ENCODE results near the gene ACOT13. TPM values are rescaled to one million over a fixed set of nuclear protein-coding genes. Genes with fewer than 3 reads are reported as not detected.

Gene ACOT13
- total and polyA plus RNA-seq, 2 donors (not counting 1 experiment from before 2014, with no cell fraction given): 3.6 to 6.6 TPM

- peak within 1 kb of the TSS; percentile 99 for H3K27ac ChIP-seq (ENCODE audit: low read length in 2 of 2)
- Mint-ChIP-seq H3K4me3 (peak within 1 kb of the TSS; percentile 89), H3K9me3 (ENCODE audit: insufficient read depth) (no peaks in the 10 kb centered on the region), H3K27ac (peak within 1 kb of the TSS; percentile 100), H3K4me1 (peaks cover 57% of the 10 kb centered on the region), H3K27me3 (no peaks in the 10 kb centered on the region)
- peaks cover 10 to 39% of the 10 kb centered on the region in 2 experiments for H3K36me3 ChIP-seq (replicated peaks in 1 of 2; ENCODE audit: control extremely low read depth in 1 of 2, control insufficient read depth in 1 of 2, extremely low read depth in 1 of 2, insufficient read depth in 2 of 2, low read length in 1 of 2)
- peaks cover 41 to 47% of the 10 kb centered on the region in 2 donors for H3K4me1 ChIP-seq (ENCODE audit: control insufficient read depth in 2 of 2, insufficient read depth in 2 of 2, low read length in 2 of 2)
- ChIA-PET POLR2A (interaction anchor here (0.6 to 1.6 kb wide), 12 partner anchors 14 to 1337 kb away, joined by 3 to 12 read pairs (median 5); partner anchors contain the start of genes ACOT13 and TDP2), CTCF (interaction anchor here (2.4 to 3.1 kb wide), 2 partner anchors 138 to 299 kb away, joined by 8 to 11 read pairs; no protein-coding TSS in a partner anchor)
- peak within 1 kb of the TSS; percentile 100 for H3K9ac ChIP-seq (ENCODE audit: low read length)
- peaks cover 38% of the 10 kb centered on the region for H4K20me1 ChIP-seq (ENCODE audit: control insufficient read depth, insufficient read depth, low read length, poor library complexity, severe bottlenecking)
- H3K4me3 ChIP-seq (ENCODE audit: control extremely low read depth in 1 of 5, extremely low read depth in 1 of 5, insufficient read depth in 1 of 5, low read depth in 2 of 5, low read length in 4 of 5): peak within 1 kb of the TSS; percentile 84 to 98 (median 87)
- ATAC-seq (ENCODE audit: low read depth): no peak
- DNase-seq: peak; percentile 77
- no peaks in the 10 kb centered on the region for H3K27me3 ChIP-seq (replicated peaks in 1 of 4; ENCODE audit: control extremely low read depth in 1 of 4, control insufficient read depth in 3 of 4, insufficient read depth in 4 of 4, low read length in 3 of 4)
- TF ChIP-seq CTCF (IDR thresholded peaks at IDR 0.05): no peak
- TF ChIP-seq EZH2 (IDR thresholded peaks at IDR 0.05; ENCODE audit: borderline replicate concordance, insufficient read depth, low read depth, low read length, poor library complexity, severe bottlenecking): no peak
- peak within 1 kb of the TSS; percentile 83 for H3K4me2 ChIP-seq (replicated peaks; ENCODE audit: low read depth, low read length, poor library complexity, severe bottlenecking)
- WGBS (ENCODE audit: insufficient coverage): 0% methylated on average over 3 of the region's 25 CpGs
- no peaks in the 10 kb centered on the region for H3K9me3 ChIP-seq (ENCODE audit: control extremely low read depth in 1 of 3, control insufficient read depth in 2 of 3, insufficient read depth in 1 of 3, low read length in 2 of 3)
- H2AFZ ChIP-seq (ENCODE audit: insufficient read depth, low read depth, low read length, poor library complexity, severe bottlenecking): no peak within 1 kb of the TSS
- intact Hi-C loops (cut with micrococcal nuclease): no loop called here
- H3K79me2 ChIP-seq (ENCODE audit: control insufficient read depth, insufficient read depth, low read length): peaks cover 60% of the 10 kb centered on the region
These were observed 52.5 kb downstream of the ACOT13 start, which contains the start of gene C6orf62 for GRCh38 chr6:24719125-24719971. TSS of gene C6orf62 (minus strand) at chr6:24719154. CDS start at chr6:24718668, 486 bp downstream.
